GM12878 (cell line): Measurements from ENCODE around the gene FEM1B. TPM values are rescaled to one million over a fixed set of nuclear protein-coding genes. Genes with fewer than 3 reads are reported as not detected.

Experiments
- CHD1 ChIP-seq: IDR thresholded peaks from 2 replicates; pipeline ENCODE4 v1.6.1; 2012; ENCODE audit warnings: low read depth, low read length, improper control_type of control experiment
- HDGF ChIP-seq: fragments of 450-650 bp; IDR thresholded peaks from 2 replicates; pipeline ENCODE4 v1.6.1; 2016; ENCODE audit warnings: antibody characterized with exemption
- IRF4 ChIP-seq: IDR thresholded peaks from 2 replicates; pipeline ENCODE4 v1.6.1; 2011; ENCODE audit warnings: low read depth, low read length
- MEF2B ChIP-seq: fragments of 450-650 bp; IDR thresholded peaks from 2 replicates; pipeline ENCODE4 v1.6.1; 2018; ENCODE audit warnings: mild to moderate bottlenecking, moderate library complexity; ENCODE audit not compliant: partially characterized antibody, poor library complexity, severe bottlenecking
- MYB ChIP-seq: fragments of 150-350 bp; IDR thresholded peaks from 2 replicates; pipeline ENCODE4 v1.6.1; 2014; ENCODE audit warnings: mild to moderate bottlenecking, low read depth, low read length, borderline replicate concordance
- NRF1 ChIP-seq: conservative IDR thresholded peaks from 2 replicates; pipeline ENCODE4 v1.6.1; 2011; ENCODE audit warnings: mild to moderate bottlenecking, low read depth, low read length, improper control_type of control experiment
- POLR2A ChIP-seq: IDR thresholded peaks from 2 replicates; pipeline ENCODE4 v1.6.1; 2011; ENCODE audit warnings: low read depth, mild to moderate bottlenecking, low read length
- POLR2AphosphoS5 ChIP-seq: IDR thresholded peaks from 2 replicates; pipeline ENCODE4 v1.6.1; 2011; ENCODE audit warnings: mild to moderate bottlenecking, low read length, inconsistent platforms
- POU2F2 ChIP-seq: IDR thresholded peaks from 3 replicates; pipeline ENCODE4 v1.6.1; 2011; ENCODE audit warnings: low read depth, mild to moderate bottlenecking, low read length, borderline replicate concordance
- SIX5 ChIP-seq: IDR thresholded peaks from 2 replicates; pipeline ENCODE4 v1.6.1; 2011; ENCODE audit warnings: mild to moderate bottlenecking, low read depth, low read length, moderate library complexity; ENCODE audit not compliant: severe bottlenecking
- SPI1 ChIP-seq: IDR thresholded peaks from 2 replicates; pipeline ENCODE4 v1.6.1; 2011; ENCODE audit warnings: low read depth, mild to moderate bottlenecking, low read length, moderate library complexity, borderline replicate concordance; ENCODE audit not compliant: insufficient read depth
- SREBF2 ChIP-seq: IDR thresholded peaks from 2 replicates; pipeline ENCODE4 v1.6.1; 2012; ENCODE audit warnings: mild to moderate bottlenecking, low read length
- SRF ChIP-seq, 2 experiments: IDR thresholded peaks; 2 replicates each; pipeline ENCODE4 v1.6.1; 2011; ENCODE audit warnings: low read depth in 2 of 2, low read length in 2 of 2, mild to moderate bottlenecking in 1 of 2, moderate library complexity in 1 of 2
- YY1 ChIP-seq: IDR thresholded peaks from 2 replicates; pipeline ENCODE4 v1.6.1; 2011; ENCODE audit warnings: low read depth, mild to moderate bottlenecking, low read length
- polyA plus RNA-seq, 11 experiments: library from polyadenylated mRNA; depleted of rRNA in 4 of 11; unstranded in 6 of 11; stranded (reverse) in 5 of 11; fragments of >200 nt; fragmentation: Nextera tagmentation in 4 of 11; fragmentation: Illumina TruSeq in 1 of 11; extraction: Ambion mirVana in 4 of 11; extraction: Trizol in 1 of 11; gene quantifications; 1 replicate in 1 of 11; 2 replicates in 10 of 11; pipeline versions ENCODE4 v1.2.1 to v1.2.3, GENCODE V29; 2011 to 2016; ENCODE audit warnings: inconsistent platforms in 2 of 11, missing spikeins in 2 of 11, low read depth in 1 of 11
- total RNA-seq, 4 experiments: library from RNA; depleted of rRNA in 3 of 4; stranded (reverse); fragments of >200 nt in 3 of 4; fragmentation: Illumina TruSeq in 1 of 4; extraction: Trizol in 1 of 4; gene quantifications; 2 replicates each; pipeline versions ENCODE4 v1.2.1 to v1.2.3, GENCODE V29; 2013 to 2021
- TF ChIP-seq, protein P1 (sequence below): fragments of 450-650 bp; IDR thresholded peaks from 2 replicates; pipeline ENCODE4 v1.6.1; 2016; ENCODE audit warnings: mild to moderate bottlenecking, moderate library complexity, borderline replicate concordance
- TF ChIP-seq, protein P2 (sequence below): IDR thresholded peaks from 2 replicates; pipeline ENCODE4 v1.6.1; 2012; ENCODE audit warnings: low read length, inconsistent platforms
- TF ChIP-seq, protein P3 (sequence below): fragments of 450-650 bp; IDR thresholded peaks from 2 replicates; pipeline ENCODE4 v1.6.1; 2017; ENCODE audit warnings: mild to moderate bottlenecking, moderate library complexity
- TF ChIP-seq, protein P4 (sequence below): fragments of 450-650 bp; conservative IDR thresholded peaks from 2 replicates; pipeline ENCODE4 v1.6.1; 2017; ENCODE audit warnings: mild to moderate bottlenecking, moderate library complexity

FEM1B gene
- total and polyA plus RNA-seq, 10 of the 15 experiments (the other 5 are each of a cell fraction or from before 2014, with no cell fraction given): 5.5 to 61.1 (median 18.2) TPM

DNA sequence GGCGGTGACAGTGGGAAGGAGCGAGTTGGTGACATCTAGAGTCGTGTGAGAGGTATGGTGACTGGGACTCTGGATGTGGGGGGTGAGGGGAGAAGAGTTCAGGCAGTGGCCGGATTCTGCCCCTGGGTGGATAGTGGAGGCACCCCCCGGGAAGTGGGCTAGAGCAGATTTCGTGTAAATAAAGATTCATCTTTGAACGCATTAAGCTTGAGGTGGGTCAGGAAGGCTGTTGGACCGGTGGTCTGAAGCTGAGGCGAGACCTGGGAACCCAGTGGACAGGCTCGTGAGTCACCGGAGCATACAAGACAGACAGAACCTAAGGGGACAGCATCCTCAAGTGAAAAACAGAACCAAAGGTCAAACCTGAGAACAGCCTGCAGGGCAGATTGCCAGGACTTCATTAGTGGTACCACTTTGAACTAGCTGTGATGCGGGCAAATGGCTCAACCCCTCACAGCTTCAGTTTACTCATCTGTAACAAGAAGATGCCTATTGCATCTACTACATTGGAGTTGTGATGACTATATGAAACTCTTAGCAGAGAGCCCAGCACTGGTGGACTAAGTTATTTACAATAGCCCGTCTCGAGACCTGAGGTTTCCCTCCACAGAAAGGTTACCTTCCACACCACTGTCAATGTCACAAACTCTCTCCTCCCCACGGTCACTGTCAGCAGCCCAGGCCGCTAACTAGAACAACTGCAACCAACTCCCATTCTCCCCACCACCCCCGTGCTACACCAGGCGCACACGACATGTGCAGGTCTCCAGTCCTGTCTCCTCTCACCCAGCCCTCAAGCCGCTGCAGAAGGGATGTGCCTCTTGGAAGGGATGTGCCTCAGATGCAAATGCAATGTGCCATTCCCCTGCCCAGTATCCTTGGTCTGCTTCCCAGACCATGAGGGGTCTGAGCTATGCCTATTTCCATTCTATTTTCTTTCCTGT, 47.1 kb upstream of the FEM1B start (continued):
- TF ChIP-seq, protein P1, sequence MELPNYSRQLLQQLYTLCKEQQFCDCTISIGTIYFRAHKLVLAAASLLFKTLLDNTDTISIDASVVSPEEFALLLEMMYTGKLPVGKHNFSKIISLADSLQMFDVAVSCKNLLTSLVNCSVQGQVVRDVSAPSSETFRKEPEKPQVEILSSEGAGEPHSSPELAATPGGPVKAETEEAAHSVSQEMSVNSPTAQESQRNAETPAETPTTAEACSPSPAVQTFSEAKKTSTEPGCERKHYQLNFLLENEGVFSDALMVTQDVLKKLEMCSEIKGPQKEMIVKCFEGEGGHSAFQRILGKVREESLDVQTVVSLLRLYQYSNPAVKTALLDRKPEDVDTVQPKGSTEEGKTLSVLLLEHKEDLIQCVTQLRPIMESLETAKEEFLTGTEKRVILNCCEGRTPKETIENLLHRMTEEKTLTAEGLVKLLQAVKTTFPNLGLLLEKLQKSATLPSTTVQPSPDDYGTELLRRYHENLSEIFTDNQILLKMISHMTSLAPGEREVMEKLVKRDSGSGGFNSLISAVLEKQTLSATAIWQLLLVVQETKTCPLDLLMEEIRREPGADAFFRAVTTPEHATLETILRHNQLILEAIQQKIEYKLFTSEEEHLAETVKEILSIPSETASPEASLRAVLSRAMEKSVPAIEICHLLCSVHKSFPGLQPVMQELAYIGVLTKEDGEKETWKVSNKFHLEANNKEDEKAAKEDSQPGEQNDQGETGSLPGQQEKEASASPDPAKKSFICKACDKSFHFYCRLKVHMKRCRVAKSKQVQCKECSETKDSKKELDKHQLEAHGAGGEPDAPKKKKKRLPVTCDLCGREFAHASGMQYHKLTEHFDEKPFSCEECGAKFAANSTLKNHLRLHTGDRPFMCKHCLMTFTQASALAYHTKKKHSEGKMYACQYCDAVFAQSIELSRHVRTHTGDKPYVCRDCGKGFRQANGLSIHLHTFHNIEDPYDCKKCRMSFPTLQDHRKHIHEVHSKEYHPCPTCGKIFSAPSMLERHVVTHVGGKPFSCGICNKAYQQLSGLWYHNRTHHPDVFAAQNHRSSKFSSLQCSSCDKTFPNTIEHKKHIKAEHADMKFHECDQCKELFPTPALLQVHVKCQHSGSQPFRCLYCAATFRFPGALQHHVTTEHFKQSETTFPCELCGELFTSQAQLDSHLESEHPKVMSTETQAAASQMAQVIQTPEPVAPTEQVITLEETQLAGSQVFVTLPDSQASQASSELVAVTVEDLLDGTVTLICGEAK: 0 out of 2 replicates have a peak, but pooled peaks have one; percentile 34
- TF ChIP-seq CHD1: no peak
- TF ChIP-seq, protein P2, sequence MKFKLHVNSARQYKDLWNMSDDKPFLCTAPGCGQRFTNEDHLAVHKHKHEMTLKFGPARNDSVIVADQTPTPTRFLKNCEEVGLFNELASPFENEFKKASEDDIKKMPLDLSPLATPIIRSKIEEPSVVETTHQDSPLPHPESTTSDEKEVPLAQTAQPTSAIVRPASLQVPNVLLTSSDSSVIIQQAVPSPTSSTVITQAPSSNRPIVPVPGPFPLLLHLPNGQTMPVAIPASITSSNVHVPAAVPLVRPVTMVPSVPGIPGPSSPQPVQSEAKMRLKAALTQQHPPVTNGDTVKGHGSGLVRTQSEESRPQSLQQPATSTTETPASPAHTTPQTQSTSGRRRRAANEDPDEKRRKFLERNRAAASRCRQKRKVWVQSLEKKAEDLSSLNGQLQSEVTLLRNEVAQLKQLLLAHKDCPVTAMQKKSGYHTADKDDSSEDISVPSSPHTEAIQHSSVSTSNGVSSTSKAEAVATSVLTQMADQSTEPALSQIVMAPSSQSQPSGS: no peak
- TF ChIP-seq SRF (IDR thresholded peaks at IDR 0.05; ENCODE audit: low read depth in 2 of 2, low read length in 2 of 2): no peak
- no peak for TF ChIP-seq SIX5
- peak; percentile 81; the same call in 1 of the 2 replicates for TF ChIP-seq HDGF
- TF ChIP-seq SREBF2: no peak
- peak; percentile 19 for TF ChIP-seq MEF2B
- TF ChIP-seq POLR2AphosphoS5: no peak
- TF ChIP-seq POLR2A: no peak
- TF ChIP-seq SPI1: no peak
- TF ChIP-seq, protein P3, sequence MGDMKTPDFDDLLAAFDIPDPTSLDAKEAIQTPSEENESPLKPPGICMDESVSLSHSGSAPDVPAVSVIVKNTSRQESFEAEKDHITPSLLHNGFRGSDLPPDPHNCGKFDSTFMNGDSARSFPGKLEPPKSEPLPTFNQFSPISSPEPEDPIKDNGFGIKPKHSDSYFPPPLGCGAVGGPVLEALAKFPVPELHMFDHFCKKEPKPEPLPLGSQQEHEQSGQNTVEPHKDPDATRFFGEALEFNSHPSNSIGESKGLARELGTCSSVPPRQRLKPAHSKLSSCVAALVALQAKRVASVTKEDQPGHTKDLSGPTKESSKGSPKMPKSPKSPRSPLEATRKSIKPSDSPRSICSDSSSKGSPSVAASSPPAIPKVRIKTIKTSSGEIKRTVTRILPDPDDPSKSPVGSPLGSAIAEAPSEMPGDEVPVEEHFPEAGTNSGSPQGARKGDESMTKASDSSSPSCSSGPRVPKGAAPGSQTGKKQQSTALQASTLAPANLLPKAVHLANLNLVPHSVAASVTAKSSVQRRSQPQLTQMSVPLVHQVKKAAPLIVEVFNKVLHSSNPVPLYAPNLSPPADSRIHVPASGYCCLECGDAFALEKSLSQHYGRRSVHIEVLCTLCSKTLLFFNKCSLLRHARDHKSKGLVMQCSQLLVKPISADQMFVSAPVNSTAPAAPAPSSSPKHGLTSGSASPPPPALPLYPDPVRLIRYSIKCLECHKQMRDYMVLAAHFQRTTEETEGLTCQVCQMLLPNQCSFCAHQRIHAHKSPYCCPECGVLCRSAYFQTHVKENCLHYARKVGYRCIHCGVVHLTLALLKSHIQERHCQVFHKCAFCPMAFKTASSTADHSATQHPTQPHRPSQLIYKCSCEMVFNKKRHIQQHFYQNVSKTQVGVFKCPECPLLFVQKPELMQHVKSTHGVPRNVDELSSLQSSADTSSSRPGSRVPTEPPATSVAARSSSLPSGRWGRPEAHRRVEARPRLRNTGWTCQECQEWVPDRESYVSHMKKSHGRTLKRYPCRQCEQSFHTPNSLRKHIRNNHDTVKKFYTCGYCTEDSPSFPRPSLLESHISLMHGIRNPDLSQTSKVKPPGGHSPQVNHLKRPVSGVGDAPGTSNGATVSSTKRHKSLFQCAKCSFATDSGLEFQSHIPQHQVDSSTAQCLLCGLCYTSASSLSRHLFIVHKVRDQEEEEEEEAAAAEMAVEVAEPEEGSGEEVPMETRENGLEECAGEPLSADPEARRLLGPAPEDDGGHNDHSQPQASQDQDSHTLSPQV: no peak
- TF ChIP-seq YY1: no peak
- TF ChIP-seq NRF1: no peak
- no peak for TF ChIP-seq MYB
- TF ChIP-seq, protein P4, sequence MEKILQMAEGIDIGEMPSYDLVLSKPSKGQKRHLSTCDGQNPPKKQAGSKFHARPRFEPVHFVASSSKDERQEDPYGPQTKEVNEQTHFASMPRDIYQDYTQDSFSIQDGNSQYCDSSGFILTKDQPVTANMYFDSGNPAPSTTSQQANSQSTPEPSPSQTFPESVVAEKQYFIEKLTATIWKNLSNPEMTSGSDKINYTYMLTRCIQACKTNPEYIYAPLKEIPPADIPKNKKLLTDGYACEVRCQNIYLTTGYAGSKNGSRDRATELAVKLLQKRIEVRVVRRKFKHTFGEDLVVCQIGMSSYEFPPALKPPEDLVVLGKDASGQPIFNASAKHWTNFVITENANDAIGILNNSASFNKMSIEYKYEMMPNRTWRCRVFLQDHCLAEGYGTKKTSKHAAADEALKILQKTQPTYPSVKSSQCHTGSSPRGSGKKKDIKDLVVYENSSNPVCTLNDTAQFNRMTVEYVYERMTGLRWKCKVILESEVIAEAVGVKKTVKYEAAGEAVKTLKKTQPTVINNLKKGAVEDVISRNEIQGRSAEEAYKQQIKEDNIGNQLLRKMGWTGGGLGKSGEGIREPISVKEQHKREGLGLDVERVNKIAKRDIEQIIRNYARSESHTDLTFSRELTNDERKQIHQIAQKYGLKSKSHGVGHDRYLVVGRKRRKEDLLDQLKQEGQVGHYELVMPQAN: 0 out of 2 replicates have a peak, but pooled peaks have one; percentile 41
- TF ChIP-seq IRF4: no peak
- no peak for TF ChIP-seq POU2F2
- TF ChIP-seq, all 136 proteins: peak for 14
